GM21717 (cell line): Measurements from ENCODE around the gene GRIP1.

ENCODE experiments used
- ATAC-seq: cut with Tn5 transposase; IDR thresholded peaks from one replicate; pipeline ENCODE4 v1.9.1; 2021; ENCODE audit warnings: mild to moderate bottlenecking, moderate library complexity; ENCODE audit not compliant: unreplicated experiment

GRIP1 gene

GRCh38 chr12:66345212-66345611 is 333.7 kb downstream of the GRIP1 start:
- ATAC-seq = no peak

DNA sequence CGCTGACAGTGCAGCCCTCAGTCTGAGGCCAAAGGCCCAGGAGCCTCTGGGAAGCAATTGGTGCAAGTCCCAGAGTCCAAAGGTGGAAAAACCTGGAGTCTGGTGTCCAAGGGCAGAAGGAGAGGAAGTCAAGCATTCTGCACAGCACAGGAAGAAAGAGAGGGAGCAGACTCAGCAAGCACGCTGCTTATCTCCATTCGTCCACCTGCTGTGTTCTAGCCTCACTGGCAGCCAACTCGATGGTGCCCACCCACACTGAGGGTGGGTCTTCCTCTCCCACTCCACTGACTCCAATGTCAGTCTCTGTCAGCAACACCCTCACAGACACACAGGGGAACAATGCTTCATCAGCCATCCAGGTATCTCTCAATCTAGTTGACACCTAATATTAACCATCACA is 337.8 kb downstream of the GRIP1 start:
- ATAC-seq = no peak

GRCh38 chr12:66340131-66340530 is 338.7 kb downstream of the GRIP1 start:
- ATAC-seq = no peak

DNA sequence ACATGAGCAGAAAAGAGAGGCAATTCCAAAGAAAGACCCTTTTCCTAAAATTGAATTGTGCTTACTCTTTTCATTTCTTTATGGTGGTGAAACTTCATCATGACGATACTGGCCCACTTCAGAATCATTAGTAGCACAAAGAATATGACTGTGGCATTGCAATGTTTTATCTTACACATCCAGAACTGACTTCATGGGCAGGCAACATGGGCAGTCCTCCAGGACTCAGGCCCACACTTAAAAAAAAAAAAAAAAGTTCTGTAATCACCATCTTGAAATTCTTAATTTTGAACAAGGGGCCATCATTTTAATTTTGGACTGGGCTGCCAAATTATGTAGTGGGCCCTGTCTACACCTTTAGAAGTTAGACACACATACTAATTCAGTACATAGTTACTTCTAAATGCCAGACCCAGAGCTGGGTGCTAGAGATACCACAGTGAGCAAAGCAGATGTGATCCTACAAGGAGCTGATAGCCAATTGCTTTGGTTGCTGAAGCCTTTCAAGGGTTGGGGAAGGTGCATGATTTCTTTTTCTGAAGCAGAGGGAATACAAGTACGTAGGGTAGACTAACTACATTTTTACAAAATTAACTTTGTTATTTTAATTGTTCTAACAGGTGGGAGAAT is 341.4 kb downstream of the GRIP1 start:
- no peak for ATAC-seq

DNA sequence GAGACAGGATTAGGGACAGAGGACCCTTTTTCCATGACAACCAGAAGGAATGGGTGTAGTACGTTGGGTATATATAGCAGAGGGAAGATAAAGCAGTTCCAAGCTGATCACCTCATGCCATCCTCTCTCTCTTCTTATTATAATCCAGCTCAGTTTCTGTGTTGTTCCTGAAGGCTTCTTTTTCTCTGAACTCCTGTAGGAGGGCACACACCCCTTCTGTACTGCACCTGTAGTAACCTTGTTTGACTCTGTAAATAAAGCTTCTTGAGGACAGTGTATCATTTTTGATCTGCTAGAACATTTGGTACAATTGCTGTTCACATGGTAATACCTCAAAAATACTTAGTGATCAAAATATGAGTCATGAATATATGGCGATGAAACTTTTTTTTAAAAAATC is 343.1 kb downstream of the GRIP1 start:
- no peak for ATAC-seq

- ATAC-seq = no peak
These were observed 347.1 kb downstream of the GRIP1 start for GRCh38 chr12:66331814-66332213.

DNA sequence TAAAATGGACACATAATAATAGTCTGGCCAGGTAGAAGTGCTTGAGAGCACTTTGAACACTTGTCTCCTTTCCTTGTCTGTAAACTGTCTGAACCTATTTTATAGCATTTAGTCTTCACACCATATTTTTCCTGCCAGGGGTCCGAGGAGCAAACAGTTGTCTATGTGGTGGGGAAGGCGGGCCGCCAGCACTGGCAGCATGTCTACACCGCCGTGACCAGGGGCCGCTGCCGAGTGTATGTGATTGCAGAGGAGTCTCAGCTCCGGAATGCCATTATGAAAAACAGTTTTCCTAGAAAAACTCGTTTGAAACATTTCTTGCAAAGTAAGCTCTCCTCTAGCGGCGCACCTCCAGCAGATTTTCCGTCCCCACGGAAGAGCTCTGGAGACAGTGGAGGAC is 347.9 kb downstream of the GRIP1 start:
- no peak for ATAC-seq

- no peak for ATAC-seq
These were observed 348.9 kb downstream of the GRIP1 start for GRCh38 chr12:66329941-66330340.

DNA sequence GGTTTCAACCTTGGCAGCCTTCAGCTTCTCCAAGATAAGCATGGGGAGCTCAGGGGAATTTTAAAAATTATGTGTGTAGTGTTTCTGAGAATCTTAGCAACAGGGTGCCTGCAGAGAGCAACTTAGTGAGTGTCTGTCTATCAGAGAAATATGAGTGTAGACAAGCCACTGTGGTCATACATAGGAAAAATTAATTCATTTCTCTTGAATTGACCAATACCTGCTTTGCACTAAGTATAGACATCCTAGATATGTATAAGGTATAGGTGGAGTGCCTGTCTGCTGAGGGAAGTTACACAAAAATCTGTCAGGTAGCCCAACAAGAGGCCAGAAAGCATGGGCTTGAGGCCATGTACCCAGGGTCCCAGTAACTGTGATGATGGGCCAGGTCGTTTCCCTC is 355.9 kb downstream of the GRIP1 start:
- ATAC-seq = no peak

DNA sequence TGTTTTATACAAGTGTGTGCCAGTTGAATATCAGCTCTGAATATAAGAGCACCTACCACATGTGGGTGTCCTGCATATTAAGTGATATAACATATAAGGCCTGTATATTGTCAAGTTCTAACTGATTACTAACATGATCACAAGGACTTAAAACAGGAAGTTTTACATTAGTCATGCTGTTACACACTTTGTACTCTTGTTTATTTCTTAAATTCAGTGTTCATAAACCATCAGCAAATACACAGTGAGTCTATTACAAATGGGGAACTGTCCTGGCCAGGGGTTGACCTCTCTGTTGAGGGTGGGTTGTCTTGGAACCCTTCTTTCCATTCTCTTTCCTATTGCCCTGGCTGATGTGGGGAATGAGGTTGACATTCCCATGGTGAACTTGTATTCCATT is 357.4 kb downstream of the GRIP1 start:
- no peak for ATAC-seq

- ATAC-seq = no peak
These were observed 357.9 kb downstream of the GRIP1 start for GRCh38 chr12:66320996-66321395.

DNA sequence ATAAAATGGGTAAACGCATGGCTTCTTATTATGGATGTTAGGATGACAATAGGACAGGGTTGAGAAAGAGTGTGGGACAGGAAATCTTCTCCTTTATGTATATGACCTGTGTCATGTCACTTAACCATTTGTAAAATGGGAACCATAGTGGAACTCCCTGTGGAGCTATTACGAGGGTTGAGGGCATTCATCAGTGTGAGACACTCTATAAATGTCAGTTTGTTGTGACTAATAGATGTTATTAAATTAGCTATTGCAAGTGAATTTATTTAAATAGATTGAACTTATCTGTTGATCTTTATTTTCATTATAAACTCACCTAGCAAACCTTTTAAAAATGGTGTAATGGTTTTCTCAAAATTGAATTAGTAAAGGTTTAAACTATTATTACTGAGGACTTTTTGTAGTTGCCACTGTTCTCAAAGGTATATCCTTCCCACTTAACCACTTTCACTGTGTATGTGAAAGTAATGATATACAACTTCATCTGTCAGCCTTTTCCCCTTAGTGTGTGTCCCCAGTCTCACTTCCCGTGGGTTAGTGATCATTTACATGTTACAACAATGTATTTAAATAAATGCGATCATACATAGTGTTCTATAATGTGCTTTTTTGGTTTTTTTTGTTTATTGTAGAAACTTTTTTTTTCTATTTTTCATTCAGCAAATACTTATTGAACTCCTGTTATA is 359.5 kb downstream of the GRIP1 start:
- no peak for ATAC-seq

GRCh38 chr12:66314278-66314677 is 364.6 kb downstream of the GRIP1 start:
- ATAC-seq = no peak

GRCh38 chr12:66312189-66312588 is 366.7 kb downstream of the GRIP1 start:
- no peak for ATAC-seq

DNA sequence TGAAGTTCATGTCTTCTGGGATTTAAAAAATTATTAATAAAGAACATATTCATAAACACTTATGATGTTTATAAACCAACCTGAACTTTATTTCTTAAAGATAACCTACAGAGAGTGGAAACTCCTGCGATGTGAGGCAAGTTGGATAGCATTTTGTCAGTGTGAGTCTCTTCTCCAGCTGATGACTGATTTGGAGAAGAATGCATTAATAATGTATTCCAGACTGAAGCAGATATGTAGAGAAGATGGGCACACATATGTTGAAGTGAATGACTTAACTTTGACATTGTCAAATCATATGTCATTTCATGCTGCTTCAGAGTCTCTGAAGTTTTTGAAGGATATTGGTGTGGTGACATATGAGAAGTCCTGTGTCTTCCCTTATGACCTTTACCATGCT is 369.3 kb downstream of the GRIP1 start:
- no peak for ATAC-seq

DNA sequence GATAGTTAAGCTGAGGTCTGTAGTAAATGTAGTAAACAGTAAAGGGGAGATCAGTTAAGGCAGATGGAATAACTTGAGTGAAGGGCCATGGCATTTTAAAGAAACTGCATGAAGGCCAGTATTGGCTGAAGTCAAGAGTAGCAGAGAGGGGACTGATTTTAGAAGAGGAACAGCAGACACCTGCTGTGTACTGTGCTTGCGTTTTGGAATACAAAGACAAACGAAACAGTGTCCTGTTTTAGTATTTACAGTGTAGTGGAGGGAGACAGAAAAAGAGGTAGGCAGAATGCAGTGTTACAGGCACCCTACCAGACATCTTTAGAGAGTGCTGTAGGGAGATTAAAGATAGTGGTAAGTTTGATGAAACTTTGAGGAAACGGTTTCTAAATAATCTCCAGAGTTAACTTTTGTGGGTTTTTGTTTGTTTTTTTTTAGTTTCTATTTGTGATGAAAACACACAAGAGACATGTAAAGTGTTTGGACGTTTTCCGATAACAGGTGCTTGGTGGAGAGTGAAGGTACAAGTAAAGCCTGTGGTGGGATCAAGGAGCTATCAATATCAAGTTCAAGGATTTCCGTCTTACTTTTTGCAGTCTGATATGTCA is 374.5 kb downstream of the GRIP1 start:
- ATAC-seq = no peak

DNA sequence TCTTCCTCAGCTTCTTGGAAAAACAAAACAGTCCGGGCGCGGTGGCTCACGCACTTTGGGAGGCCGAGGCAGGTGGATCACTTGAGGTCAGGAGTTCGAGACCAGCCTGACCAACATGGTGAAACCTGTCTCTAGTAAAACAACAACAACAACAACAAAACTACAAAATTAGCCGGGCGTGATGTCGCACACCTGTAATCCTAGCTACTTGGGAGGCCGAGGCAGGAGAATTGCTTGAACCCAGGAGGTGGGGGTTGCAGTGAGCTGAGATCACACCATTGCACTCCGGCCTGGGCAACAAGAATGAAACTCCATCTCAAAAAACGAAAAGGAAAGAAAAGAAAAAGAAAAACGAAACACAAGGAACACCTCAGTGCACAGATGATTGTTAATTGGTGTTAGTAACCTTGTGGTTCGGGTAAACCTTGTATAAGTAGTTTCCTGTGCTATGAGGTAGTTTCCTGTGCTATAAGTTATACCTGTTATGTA is 375.5 kb downstream of the GRIP1 start:
- ATAC-seq = peak; percentile 45

DNA sequence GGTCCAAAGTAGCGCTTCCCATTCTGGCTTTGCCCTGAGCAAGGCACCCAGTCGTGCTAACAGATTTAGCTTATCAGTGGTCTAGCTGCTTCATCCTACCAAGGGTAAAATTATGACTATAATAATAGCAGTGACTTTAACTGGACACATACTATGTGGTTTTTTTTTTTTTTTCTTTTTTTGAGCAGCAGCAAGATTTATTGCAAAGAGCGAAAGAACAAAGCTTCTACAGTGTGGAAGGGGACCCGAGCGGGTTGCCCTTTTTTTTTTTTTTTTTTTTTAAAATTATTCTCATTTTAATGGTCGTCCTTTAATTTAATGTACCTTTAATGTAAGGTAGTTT is 376.1 kb downstream of the GRIP1 start:
- no peak for ATAC-seq

- ATAC-seq = peak; percentile 92
These were observed 376.7 kb downstream of the GRIP1 start, which contains the start of gene HELB for GRCh38 chr12:66301944-66302826. Gene HELB (plus strand): TSS chr12:66302493. CDS start chr12:66302604, 111 bp downstream.

- ATAC-seq = no peak
These were observed 381.0 kb downstream of the GRIP1 start for GRCh38 chr12:66297923-66298322.
